Natural killer cell (primary cell): ENCODE measurements around the gene BLMH. TPM values are rescaled to one million over a fixed set of nuclear protein-coding genes. Genes with fewer than 3 reads are reported as not detected.

Source experiments
- ATAC-seq, 3 donors: fragments of 150-1000 bp in 2 of 3; fragments of 200-7000 bp in 1 of 3; cut with Tn5 transposase; 1 replicate in 1 of 3; 2 replicates in 2 of 3; pipeline ENCODE4 v1.10.0; 2021; ENCODE audit warnings: mild to moderate bottlenecking in 2 of 3, moderate library complexity in 2 of 3
- DNase-seq, 2 donors: peaks; one replicate each; pipeline versions ENCODE4 v3.0.0 to v3.0.0-alpha.2; 2013 to 2021; ENCODE audit warnings: mixed read lengths in 1 of 2
- H3K27ac ChIP-seq: one replicate; pipeline ENCODE4 v1.5.1; 2013; ENCODE audit warnings: mild to moderate bottlenecking, low read length
- H3K27me3 ChIP-seq: one replicate; pipeline ENCODE4 v1.6.1; 2013; ENCODE audit warnings: low read length; ENCODE audit not compliant: control insufficient read depth, insufficient read depth
- H3K36me3 ChIP-seq: one replicate; pipeline ENCODE4 v1.6.1; 2013; ENCODE audit warnings: low read length; ENCODE audit not compliant: control insufficient read depth, insufficient read depth
- H3K4me1 ChIP-seq: one replicate; pipeline ENCODE4 v1.6.1; 2013; ENCODE audit warnings: low read length; ENCODE audit not compliant: control insufficient read depth, insufficient read depth
- H3K4me3 ChIP-seq: one replicate; pipeline ENCODE4 v1.5.1; 2013; ENCODE audit warnings: low read length
- H3K9me3 ChIP-seq: one replicate; pipeline ENCODE4 v1.6.1; 2013; ENCODE audit warnings: low read length; ENCODE audit not compliant: control insufficient read depth, insufficient read depth
- H3K27ac Mint-ChIP-seq, 2 donors: one replicate each; pipeline ENCODE4 v1.8.0; 2022; ENCODE audit warnings: mild to moderate bottlenecking in 2 of 2, mixed read lengths in 2 of 2, moderate library complexity in 1 of 2
- H3K27me3 Mint-ChIP-seq, 2 donors: one replicate each; pipeline ENCODE4 v1.8.0; 2022; ENCODE audit warnings: low read depth in 2 of 2, mixed read lengths in 2 of 2
- H3K36me3 Mint-ChIP-seq: one replicate; pipeline ENCODE4 v1.8.0; 2022; ENCODE audit warnings: mixed read lengths
- H3K4me1 Mint-ChIP-seq, 2 donors: one replicate each; pipeline ENCODE4 v1.8.0; 2022; ENCODE audit warnings: mixed read lengths in 2 of 2
- H3K4me3 Mint-ChIP-seq: one replicate; pipeline ENCODE4 v1.8.0; 2022; ENCODE audit warnings: mild to moderate bottlenecking, moderate library complexity, mixed read lengths
- H3K9me3 Mint-ChIP-seq, 2 donors: one replicate each; pipeline ENCODE4 v1.8.0; 2022; ENCODE audit warnings: mixed read lengths in 2 of 2
- CTCF ChIP-seq: fragments of 200-600 bp; IDR thresholded peaks from one replicate; pipeline ENCODE4 v1.8.0; 2022; ENCODE audit warnings: antibody characterized with exemption
- WGBS: methylation state at CpG from one replicate; pipeline ENCODE4 v1.1.7; 2013; ENCODE audit warnings: missing lambda C conversion rate; ENCODE audit not compliant: insufficient coverage; 5-methylcytosine and 5-hydroxymethylcytosine counted together
- intact Hi-C: fragments of 100-400 bp; cut with micrococcal nuclease; formaldehyde crosslinking; loops from one replicate; pipeline ENCODE4 v1.14.2; 2022
- total RNA-seq, 4 donors: library from RNA; stranded (reverse); fragments of 120-200 nt in 1 of 4; gene quantifications; one replicate each; pipeline versions ENCODE4 v1.2.3 to v1.2.4, GENCODE V29; 2013 to 2022

BLMH gene
- total RNA-seq, 3 donors from 2014 or later (not counting 1 experiment from before 2014, with no cell fraction given), result 44.8 to 52.8 (median 46.7) TPM

GRCh38 chr17:30238003-30238344, 53.8 kb downstream of the BLMH start:
- no peak for TF ChIP-seq CTCF
- Mint-ChIP-seq H3K9me3 (no peaks in the 10 kb centered on the region), H3K4me3 (peak overlapping the region; percentile 35), H3K27ac (peak overlapping the region in 1 of 2 donors; percentile 42), H3K36me3 (no peaks in the 10 kb centered on the region), H3K4me1 (peaks cover 13 to 54% of the 10 kb centered on the region in 2 donors), H3K27me3 (peaks cover 31 to 32% of the 10 kb centered on the region in 2 donors)
- intact Hi-C loops, result loop anchor here (5.0 kb wide), 1 partner anchor 111 kb away; no protein-coding TSS in a partner anchor
- H3K4me1 ChIP-seq, result peaks cover 39% of the 10 kb centered on the region
- no peaks in the 10 kb centered on the region for H3K9me3 ChIP-seq
- DNase-seq, result no peak
- WGBS, result 25% methylated on average over 7 of the region's 7 CpGs
- H3K27me3 ChIP-seq, result peaks cover 34% of the 10 kb centered on the region
- no peak overlapping the region for H3K4me3 ChIP-seq
- H3K27ac ChIP-seq, result no peak overlapping the region
- no peaks in the 10 kb centered on the region for H3K36me3 ChIP-seq
- ATAC-seq, result no peak

GRCh38 chr17:30237296-30238002, 54.3 kb downstream of the BLMH start:
- H3K4me1 Mint-ChIP-seq, result peaks cover 13 to 54% of the 10 kb centered on the region in 2 donors
- Histone ChIP-seq H3K9me3 (no peaks in the 10 kb centered on the region), H3K27ac (no peak overlapping the region), H3K4me3 (no peak overlapping the region), H3K4me1 (peaks cover 39% of the 10 kb centered on the region), H3K36me3 (no peaks in the 10 kb centered on the region), H3K27me3 (peaks cover 34% of the 10 kb centered on the region)
- WGBS, result 24% methylated on average over 21 of the region's 21 CpGs
- ATAC-seq (peak in 1 of 3 donors; percentile 37), DNase-seq (no peak)
- no peaks in the 10 kb centered on the region for H3K9me3 Mint-ChIP-seq
- no peak for TF ChIP-seq CTCF
- no peaks in the 10 kb centered on the region for H3K36me3 Mint-ChIP-seq
- peaks cover 36 to 37% of the 10 kb centered on the region in 2 donors for H3K27me3 Mint-ChIP-seq
- no peak overlapping the region for H3K27ac Mint-ChIP-seq
- peak overlapping the region; percentile 6 for H3K4me3 Mint-ChIP-seq
- intact Hi-C loops, result loop anchor here (5.0 kb wide), 1 partner anchor 110 kb away; no protein-coding TSS in a partner anchor

GRCh38 chr17:30236766-30237165, 55.0 kb downstream of the BLMH start:
- Mint-ChIP-seq H3K27ac (no peak overlapping the region), H3K4me1 (peaks cover 13 to 54% of the 10 kb centered on the region in 2 donors), H3K9me3 (no peaks in the 10 kb centered on the region), H3K36me3 (no peaks in the 10 kb centered on the region), H3K27me3 (peaks cover 43% of the 10 kb centered on the region in 2 donors), H3K4me3 (peak overlapping the region; percentile 45)
- peaks cover 39% of the 10 kb centered on the region for H3K4me1 ChIP-seq
- 3% methylated on average over 15 of the region's 20 CpGs for WGBS
- no peaks in the 10 kb centered on the region for H3K9me3 ChIP-seq
- no peaks in the 10 kb centered on the region for H3K36me3 ChIP-seq
- ATAC-seq (peak in 1 of 3 donors; percentile 38), DNase-seq (no peak)
- H3K27me3 ChIP-seq, result peaks cover 34% of the 10 kb centered on the region
- no peak overlapping the region for H3K27ac ChIP-seq
- no peak overlapping the region for H3K4me3 ChIP-seq
- TF ChIP-seq CTCF, result no peak
- intact Hi-C loops, result loop anchor here (5.0 kb wide), 1 partner anchor 109 kb away; no protein-coding TSS in a partner anchor
